Activated naive CD4-positive, alpha-beta T cell treated with anti-CD3 and anti-CD28 coated beads, Interleukin-2, amount 50 U/mL, for 16 hours (primary cell): ENCODE results near the gene RTN4R.

ENCODE experiments used
- DNase-seq: peaks from one replicate; pipeline ENCODE4 v3.0.0-alpha.2; 2020

Gene RTN4R

DNA sequence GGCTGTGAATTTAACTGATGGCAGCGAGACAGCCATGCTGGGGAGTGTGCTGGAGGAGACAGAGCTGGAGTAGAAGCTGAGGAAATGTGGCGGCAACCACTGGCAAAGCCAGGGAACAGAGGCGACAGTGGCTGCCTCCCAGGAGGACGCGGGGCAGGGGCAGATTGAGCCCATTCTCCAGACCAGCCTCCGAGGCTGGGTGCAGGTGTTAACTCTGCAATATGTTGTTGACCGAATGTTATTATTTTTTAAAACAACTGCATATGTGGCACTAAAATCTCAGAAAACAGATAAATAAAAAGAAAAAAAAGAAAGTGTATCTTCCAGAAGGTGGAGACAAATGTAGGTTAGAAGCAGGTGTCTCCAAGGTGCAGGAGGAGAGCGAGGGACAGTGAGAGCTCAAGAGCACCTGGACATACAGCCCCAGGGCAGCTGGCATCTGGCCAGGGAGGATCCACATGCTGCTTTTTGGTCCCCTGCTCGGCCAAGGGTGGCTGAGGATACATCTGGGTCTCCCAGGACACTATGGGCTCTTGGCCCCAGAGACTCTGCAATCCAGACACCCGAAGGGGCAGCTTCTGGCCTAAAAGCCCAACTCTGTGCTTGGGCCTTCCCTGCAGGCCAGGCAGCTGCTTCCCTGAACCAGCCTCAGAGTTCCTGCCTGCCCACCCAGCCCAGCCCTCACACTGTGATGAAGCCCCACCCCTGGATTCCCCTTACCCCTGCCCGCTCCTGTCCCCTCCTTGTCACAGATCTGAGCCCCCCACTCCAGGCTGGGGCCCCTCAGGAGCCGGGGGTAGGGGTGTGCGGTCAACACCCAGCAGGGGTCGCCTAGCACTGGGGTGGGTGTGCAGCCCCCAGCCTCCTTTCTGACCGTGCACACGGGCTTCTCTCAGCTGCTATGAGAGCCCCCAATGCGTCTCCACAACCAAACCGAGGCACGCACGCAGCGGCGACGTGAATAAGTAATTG, 12.9 kb downstream of the RTN4R start:
- DNase-seq = no peak

DNA sequence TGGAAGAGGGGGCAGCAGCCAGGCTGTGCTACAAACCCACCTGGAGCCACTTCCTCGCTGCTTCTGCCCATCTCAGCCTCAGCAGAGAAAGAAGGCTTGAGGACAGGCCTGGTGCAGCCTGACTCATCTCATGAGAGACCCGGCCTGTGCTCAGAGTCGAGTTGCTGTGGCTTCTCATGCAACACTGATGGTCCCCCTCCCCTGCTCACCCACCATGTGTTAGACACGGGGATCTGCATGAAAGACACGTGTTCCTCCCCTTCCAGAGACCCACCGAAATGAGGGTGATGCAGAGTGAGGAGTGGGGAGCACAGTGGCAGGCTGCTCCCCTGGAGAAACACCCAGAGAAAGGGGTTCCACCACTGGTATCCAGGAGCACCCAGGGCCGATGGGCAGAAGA, 15.0 kb downstream of the RTN4R start:
- no peak for DNase-seq

- no peak for DNase-seq
Observed at GRCh38 chr22:20251981-20252380, 16.1 kb downstream of the RTN4R start.

GRCh38 chr22:20251491-20251890, 16.6 kb downstream of the RTN4R start:
- DNase-seq = no peak

DNA sequence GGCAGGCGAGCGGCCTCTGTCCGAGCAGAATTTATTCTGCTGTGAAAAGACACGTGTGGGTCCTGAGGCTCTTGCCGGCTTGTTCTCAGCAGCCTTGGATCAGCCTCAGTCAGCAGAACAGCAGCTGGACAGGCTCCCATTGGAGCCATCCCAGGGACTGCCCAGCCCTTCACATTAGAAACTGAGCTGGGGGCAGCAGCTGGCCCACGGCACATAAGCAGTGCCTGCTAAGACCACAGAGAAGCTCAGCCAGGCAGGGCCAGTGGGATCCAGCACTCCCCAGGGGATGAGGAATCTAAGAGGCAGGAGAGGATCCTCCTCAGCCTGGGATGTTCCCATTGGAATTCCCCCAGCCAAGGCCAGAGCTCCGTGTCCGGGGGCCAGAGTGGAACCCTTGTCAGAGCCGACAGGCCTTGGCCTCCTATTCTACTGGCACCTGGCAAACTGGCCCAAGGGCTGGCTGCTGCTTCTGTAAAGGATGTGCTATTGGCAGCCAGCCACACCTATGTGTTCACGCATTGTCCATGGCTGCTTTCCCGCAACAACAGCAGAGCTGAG, 18.2 kb downstream of the RTN4R start:
- DNase-seq = no peak

GRCh38 chr22:20248461-20248978, 19.6 kb downstream of the RTN4R start:
- DNase-seq = no peak

DNA sequence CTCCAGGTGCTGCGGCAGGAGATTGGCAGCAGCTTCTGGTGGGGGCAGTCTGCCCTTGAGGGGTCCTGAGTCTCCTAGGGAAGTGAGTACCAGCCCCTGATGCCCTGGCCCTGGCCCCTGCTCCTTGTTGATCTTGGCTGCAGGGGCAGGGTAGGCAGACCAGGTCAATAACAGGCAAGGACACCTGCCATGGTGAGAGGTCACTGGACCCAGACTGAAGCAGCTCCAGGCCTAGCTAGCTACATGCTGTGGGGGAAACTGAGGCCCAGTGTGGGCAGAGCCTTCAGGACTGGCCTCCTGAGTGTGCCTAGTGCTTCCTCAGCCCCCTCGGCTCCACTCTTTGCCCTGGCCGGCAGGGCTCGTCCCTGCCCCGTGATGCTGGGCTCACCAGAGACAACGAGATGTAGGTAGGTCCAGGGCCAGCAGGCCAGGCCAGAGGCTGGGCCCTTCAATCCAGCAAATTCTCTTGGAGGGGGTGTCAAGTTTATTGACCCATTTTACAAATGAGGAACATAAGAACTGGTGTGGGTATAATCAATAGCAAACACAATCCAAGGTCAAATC, 20.4 kb downstream of the RTN4R start:
- no peak for DNase-seq

GRCh38 chr22:20247010-20247505, 21.1 kb downstream of the RTN4R start:
- DNase-seq = no peak

DNA sequence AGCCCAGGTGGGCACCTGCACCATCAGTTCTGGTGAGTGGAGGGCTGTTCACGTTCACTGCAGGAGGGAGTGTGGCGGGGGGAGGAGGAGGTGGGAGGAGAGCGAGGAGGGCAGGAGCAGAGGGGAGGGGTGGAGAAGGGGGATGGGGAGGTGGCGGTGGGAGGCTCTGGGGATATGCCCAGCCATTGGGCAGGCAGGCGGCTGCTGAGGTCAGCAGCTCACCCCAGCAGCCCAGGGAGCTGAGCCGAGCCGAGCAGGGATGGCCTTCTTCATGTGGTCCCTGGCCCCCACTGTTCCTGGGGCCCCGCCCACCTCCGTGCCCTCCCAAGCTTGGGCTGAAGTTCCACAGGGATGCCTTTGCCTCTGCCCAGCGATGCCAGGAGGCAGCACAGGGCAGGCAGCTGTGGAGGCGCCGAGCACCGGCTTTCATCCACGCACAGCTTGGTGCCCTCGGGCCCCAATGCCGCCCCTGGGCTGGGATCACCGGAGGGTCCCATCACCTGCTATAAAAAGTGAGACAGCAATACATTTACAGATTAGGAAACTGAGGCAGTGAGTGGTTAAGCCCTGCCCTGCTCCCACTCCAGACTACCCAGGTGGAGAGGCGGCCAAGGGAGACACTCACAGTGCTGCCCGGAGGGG, 21.6 kb downstream of the RTN4R start:
- DNase-seq = no peak

DNA sequence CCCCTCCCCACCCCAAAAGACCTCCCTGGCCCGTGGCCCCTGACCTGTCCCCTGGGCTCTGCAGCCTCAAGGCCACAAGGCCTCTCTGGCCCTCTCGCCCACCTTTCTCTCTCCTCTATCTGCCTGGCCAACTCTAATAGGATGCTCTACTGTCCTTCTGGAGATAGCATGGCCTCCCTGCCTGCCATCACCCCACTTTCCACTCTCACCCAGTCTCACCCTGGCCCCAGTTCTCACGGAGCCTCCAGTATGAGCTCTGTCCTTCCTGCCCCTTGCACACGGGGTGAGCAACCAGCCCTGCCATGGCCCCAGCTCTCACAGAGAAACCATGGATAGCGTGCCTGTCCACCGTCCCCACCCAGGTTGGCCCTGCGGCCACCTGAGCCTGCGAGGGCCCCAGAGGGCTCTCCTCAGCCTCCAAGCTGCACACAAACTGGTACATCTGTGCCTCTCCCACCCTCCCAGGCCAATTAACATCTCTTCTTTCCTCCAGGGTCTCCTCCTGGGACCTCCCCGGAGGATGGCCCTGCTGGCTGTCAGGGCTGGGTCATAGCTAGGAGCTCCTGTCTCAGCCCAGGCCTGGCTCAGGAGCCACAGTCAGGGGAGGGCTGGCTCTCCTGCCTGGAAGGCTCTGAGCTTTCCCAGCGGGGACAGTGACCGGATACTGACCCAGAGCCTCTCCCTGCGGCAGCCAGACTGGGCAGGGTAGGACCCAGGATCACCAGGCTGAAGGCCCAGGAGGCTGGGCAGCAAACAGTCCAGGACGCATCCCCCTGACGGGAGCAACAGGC, 22.3 kb downstream of the RTN4R start:
- no peak for DNase-seq

DNA sequence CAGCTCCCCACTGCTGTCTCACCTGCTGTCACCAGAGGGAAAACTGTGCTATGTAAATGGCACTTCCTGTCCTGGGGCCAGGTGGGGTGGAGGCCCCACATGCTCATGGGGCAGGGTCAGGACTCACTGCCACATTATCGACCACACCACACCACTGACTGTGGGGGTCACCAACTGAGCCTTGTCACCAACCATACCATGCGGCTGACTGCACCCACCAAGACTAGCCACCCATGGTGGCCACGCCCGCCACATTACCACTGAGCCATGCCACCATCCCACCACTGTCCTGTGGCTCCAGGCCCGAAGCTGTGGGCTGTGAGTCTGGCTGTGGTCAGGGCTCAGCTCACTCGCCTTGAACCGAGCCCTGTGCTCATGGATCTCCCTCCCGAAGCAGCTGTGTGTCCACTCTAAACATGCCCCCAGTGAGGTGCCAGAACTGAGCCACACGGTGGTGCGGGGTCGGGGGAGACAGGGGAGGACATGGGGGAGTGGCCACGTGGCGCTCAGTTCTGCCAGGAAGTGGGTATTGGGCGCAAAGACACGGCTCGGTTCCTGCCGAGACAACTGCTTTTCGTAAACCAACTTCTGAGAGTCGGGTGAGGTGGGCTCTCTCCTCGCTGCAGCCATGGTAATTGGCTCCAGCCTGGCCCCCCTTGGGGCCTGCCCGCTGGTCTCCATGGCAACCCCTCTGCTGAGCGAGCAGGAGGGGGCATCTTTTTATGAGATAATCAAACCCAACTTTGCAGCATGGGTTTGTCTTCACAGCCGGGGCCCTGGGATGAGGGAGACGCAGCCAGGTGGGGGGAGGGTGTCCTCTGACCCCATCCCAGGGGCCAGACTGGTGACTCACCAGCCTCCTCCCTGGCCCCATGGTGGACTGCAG, 23.2 kb downstream of the RTN4R start:
- DNase-seq = peak; percentile 46

DNA sequence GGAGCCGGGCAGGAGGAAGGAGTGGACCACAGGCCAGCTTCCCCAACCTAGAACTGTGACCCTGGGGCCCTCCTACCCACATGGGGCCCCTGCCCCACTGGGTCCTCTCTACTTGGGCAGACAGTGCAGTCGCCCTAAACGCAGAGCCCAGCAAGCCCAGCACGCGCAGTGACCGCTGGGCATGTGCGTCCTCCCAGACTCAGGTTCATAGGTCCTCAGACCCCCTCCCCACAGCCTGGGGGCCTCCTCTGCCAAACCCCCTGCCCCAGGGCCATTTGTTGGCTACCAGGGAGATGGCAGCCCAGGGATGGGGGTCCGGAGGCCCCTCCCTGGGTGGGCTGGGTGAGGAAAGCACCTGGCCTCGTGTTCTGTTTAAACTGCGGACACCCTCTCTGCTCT, 23.9 kb downstream of the RTN4R start:
- DNase-seq = no peak

- DNase-seq = peak; percentile 45
Observed at GRCh38 chr22:20243537-20244249, 24.4 kb downstream of the RTN4R start.

DNA sequence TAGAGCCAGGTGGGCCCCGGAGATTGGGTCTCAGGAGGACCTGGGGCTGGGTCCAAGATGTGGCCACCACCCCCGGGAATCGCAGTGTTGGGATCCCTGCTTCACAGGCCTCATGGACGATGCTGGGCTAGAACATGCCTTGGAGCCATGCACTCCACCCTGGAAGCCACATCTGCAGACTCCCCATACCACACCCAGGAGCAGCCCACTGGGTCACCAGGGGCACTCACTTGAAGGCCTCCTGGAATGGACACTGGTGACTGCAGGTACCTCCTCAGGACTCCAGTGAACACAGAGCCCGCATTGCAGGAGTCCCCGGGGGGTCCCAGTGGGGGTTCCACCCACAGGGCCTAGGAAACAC, 25.0 kb downstream of the RTN4R start:
- no peak for DNase-seq

GRCh38 chr22:20242393-20243175, 25.5 kb downstream of the RTN4R start:
- DNase-seq = no peak

DNA sequence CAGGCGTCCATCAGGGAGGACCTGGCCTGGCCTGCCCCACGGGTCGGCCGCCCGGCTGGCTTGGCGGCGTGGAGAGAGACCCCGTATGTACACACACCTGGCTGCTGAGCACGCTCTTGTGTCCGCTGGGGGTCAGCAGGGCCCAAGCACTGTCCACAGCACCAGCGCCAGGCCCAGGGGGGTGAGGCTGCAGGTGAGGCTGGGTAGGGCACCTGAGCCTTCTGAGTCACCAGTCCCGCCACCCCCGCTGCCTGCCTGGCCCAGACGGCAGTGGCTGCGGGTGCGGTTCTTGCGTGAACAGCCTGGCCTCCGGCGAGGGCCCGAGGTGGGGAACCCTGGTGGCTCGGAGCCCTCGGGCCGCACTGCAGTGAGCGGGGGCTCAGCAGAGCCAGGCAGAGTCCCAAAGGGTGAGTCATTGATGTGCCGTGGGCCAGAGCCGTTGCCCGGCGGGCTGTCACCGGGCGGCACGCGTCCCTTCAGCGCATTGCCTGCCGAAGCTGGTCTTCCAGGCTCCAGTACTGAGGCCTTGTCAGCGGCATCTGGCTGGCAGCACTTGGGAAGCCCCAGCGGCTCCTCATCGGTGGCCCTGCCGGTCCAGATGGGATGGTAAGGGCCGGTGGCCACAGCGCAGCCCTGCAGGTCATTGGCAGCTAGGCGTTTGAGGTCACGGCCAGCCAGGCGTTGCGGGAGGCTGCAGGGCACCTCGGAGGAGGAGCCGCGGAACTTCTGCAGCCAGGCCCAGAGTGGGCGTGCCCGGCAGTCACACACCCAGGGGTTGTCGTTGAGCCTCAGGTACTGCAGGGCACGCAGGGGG, 26.3 kb downstream of the RTN4R start:
- no peak for DNase-seq

GRCh38 chr22:20240900-20241299, 27.2 kb downstream of the RTN4R start:
- no peak for DNase-seq

- DNase-seq = no peak
Observed at GRCh38 chr22:20240447-20240764, 27.7 kb downstream of the RTN4R start.
